HCT116 (cell line): Measurements from ENCODE around the gene TRAK1. TPM values are rescaled to one million over a fixed set of nuclear protein-coding genes. Genes with fewer than 3 reads are reported as not detected.

Experiments
- ATAC-seq: fragments of 200-7000 bp; cut with Tn5 transposase; 2 replicates; pipeline ENCODE4 v1.9.1; 2020; ENCODE audit warnings: mild to moderate bottlenecking, moderate library complexity
- BruUV-seq: library from RNA; stranded (reverse); fragments of 400-500 nt; replicated peaks from 2 replicates; lab custom pipeline; 2021; lab: Mats Ljungman, UMichigan
- CTCF ChIA-PET: fragments of 300-600 bp; sonication (Branson Sonifier 250); formaldehyde crosslinking; loops from one replicate; lab custom pipeline; 2021; ENCODE audit warnings: antibody characterized with exemption; lab: Charles Lee
- POLR2A ChIA-PET: fragments of 300-600, 350-600 bp; sonication (Branson Sonifier 250); formaldehyde crosslinking; loops from one replicate; lab custom pipeline; 2021; ENCODE audit warnings: antibody characterized with exemption; lab: Charles Lee
- RAD21 ChIA-PET, 2 experiments: fragments of 300-600 bp; sonication (Branson Sonifier 250); formaldehyde crosslinking; loops; one replicate each; lab custom pipeline; 2023; ENCODE audit warnings: low total read pairs in 2 of 2; ENCODE audit not compliant: uncharacterized antibody in 2 of 2, unreplicated experiment in 2 of 2, low non-redundant PET in 1 of 2; lab: Charles Lee
- DNase-seq: peaks from one replicate; pipeline ENCODE4 v3.0.0-alpha.2; 2010; ENCODE audit warnings: low read depth, low spot score
- H2AFZ ChIP-seq: fragments of 200-600 bp; shearing (Covaris generic), sonication (generic); 2 replicates; pipeline ENCODE4 v1.6.1; 2017; ENCODE audit warnings: low read depth, mixed run types, mixed read lengths, antibody characterized with exemption, low read length; ENCODE audit not compliant: poor library complexity, severe bottlenecking
- H3K27ac ChIP-seq: 2 replicates; pipeline ENCODE4 v1.5.1; 2012; ENCODE audit warnings: low read depth, low read length
- H3K27me3 ChIP-seq: fragments of 200-600 bp; sonication (generic); 2 replicates; pipeline ENCODE4 v1.6.1; 2016; ENCODE audit warnings: mixed run types, low read length, mixed read lengths; ENCODE audit not compliant: insufficient read depth
- H3K36me3 ChIP-seq, 2 experiments: fragments of 200-500 bp in 1 of 2; fragments of 200-600 bp in 1 of 2; sonication (Bioruptor generic) in 1 of 2; sonication (generic) in 1 of 2; 2 replicates each; pipeline versions ENCODE4 v1.5.1 to v1.6.1; 2014 to 2016; ENCODE audit warnings: low read length in 2 of 2, inconsistent platforms in 1 of 2, mixed read lengths in 1 of 2, mixed run types in 1 of 2; ENCODE audit not compliant: insufficient read depth in 2 of 2, control insufficient read depth in 1 of 2
- H3K4me1 ChIP-seq, 2 experiments: fragments of 200-600 bp in 1 of 2; sonication (generic) in 1 of 2; 2 replicates each; pipeline versions ENCODE4 v1.5.1 to v1.6.1; 2012 to 2017; ENCODE audit warnings: low read length in 2 of 2, inconsistent platforms in 1 of 2, mild to moderate bottlenecking in 1 of 2, mixed read lengths in 1 of 2, mixed run types in 1 of 2, moderate library complexity in 1 of 2; ENCODE audit not compliant: insufficient read depth in 2 of 2, control insufficient read depth in 1 of 2
- H3K4me2 ChIP-seq: fragments of 200-600 bp; sonication (generic); 2 replicates; pipeline ENCODE4 v1.6.1; 2017; ENCODE audit warnings: mixed run types, low read length, mixed read lengths
- H3K4me3 ChIP-seq, 2 experiments: fragments of 200-600 bp in 1 of 2; sonication (generic) in 1 of 2; replicated peaks in 1 of 2; 2 replicates each; pipeline ENCODE4 v1.5.1; 2011 to 2016; ENCODE audit warnings: low read length in 2 of 2, control low read depth in 1 of 2, low read depth in 1 of 2, mild to moderate bottlenecking in 1 of 2, mixed read lengths in 1 of 2, mixed run types in 1 of 2
- H3K79me2 ChIP-seq: fragments of 200-600 bp; sonication (generic); 2 replicates; pipeline ENCODE4 v1.6.1; 2017; ENCODE audit warnings: mild to moderate bottlenecking, mixed run types, low read length, moderate library complexity, mixed read lengths; ENCODE audit not compliant: insufficient read depth
- H3K9ac ChIP-seq: fragments of 200-600 bp; sonication (generic); 2 replicates; pipeline ENCODE4 v1.6.1; 2016; ENCODE audit warnings: low read length, mixed read lengths
- H3K9me2 ChIP-seq: fragments of 200-600 bp; sonication (generic), shearing (Covaris generic); 2 replicates; pipeline ENCODE4 v1.6.1; 2017; ENCODE audit warnings: mixed run types, mild to moderate bottlenecking, moderate library complexity; ENCODE audit not compliant: insufficient read depth
- H3K9me3 ChIP-seq, 2 experiments: fragments of 200-500 bp in 1 of 2; fragments of 200-600 bp in 1 of 2; sonication (Bioruptor generic) in 1 of 2; sonication (generic) in 1 of 2; 2 replicates each; pipeline ENCODE4 v1.6.1; 2014 to 2017; ENCODE audit warnings: low read length in 2 of 2, mixed read lengths in 2 of 2, inconsistent platforms in 1 of 2, low read depth in 1 of 2, mild to moderate bottlenecking in 1 of 2, mixed run types in 1 of 2, moderate library complexity in 1 of 2; ENCODE audit not compliant: control insufficient read depth in 1 of 2, insufficient read depth in 1 of 2
- H4K20me1 ChIP-seq: fragments of 200-600 bp; sonication (generic), shearing (Covaris generic); 2 replicates; pipeline ENCODE4 v1.6.1; 2017; ENCODE audit warnings: mixed run types, mild to moderate bottlenecking, moderate library complexity; ENCODE audit not compliant: insufficient read depth
- ELF1 ChIP-seq: IDR thresholded peaks from 2 replicates; pipeline ENCODE4 v1.6.1; 2012; ENCODE audit warnings: low read depth, borderline replicate concordance
- EZH2 ChIP-seq: fragments of 200-600 bp; sonication (generic); IDR thresholded peaks from 2 replicates; pipeline ENCODE4 v1.6.1; 2017; ENCODE audit warnings: antibody characterized with exemption, mixed run types
- POLR2AphosphoS5 ChIP-seq: IDR thresholded peaks from 2 replicates; pipeline ENCODE4 v1.6.1; 2011; ENCODE audit warnings: mild to moderate bottlenecking, low read depth, low read length, moderate library complexity
- SIN3A ChIP-seq: IDR thresholded peaks from 2 replicates; pipeline ENCODE4 v1.6.1; 2012; ENCODE audit warnings: low read depth
- SRF ChIP-seq: IDR thresholded peaks from 2 replicates; pipeline ENCODE4 v1.6.1; 2012; ENCODE audit warnings: low read depth
- YY1 ChIP-seq: IDR thresholded peaks from 2 replicates; pipeline ENCODE4 v1.6.1; 2011; ENCODE audit warnings: low read length, low read depth, moderate library complexity, mild to moderate bottlenecking; ENCODE audit not compliant: insufficient replicate concordance; ENCODE audit errors: extremely low read depth
- intact Hi-C: fragments of 100-400 bp; cut with micrococcal nuclease; formaldehyde crosslinking; loops from 2 replicates; pipeline ENCODE4 v1.10.0; 2022
- total RNA-seq: library from RNA; stranded (reverse); gene quantifications from one replicate; pipeline ENCODE4 v1.2.1, GENCODE V29; 2021; ENCODE audit not compliant: unreplicated experiment
- TF ChIP-seq, protein P1 (sequence below): IDR thresholded peaks from 2 replicates; pipeline ENCODE4 v1.6.1; 2012

Gene TRAK1
- total RNA-seq, 1 experiment from 2014 or later, result 25.9 TPM

DNA sequence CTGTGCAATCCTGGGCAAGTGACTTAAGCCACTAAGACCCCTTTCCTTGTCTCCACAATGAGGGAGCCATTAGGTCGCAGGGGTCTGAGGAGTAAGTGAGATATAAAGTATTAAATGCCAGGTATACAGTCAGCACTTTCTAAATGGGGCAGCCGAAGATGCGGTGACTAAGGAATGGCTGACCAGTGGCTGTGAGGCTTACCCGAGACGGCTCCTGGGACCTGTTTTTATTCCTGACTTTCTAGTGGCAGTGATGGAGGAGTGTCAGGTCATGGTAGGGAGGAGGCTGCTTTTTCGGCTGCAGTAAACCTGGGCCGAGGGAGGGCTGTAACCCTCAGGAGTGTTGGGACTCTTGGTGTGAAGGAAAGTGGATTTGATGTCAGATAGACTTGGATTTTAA is 52.3 kb downstream of the TRAK1 start:
- Histone ChIP-seq H3K79me2 (peaks cover 8% of the 10 kb centered on the region), H3K4me3 (no peak overlapping the region), H3K4me2 (no peak overlapping the region), H3K27ac (no peak overlapping the region), H4K20me1 (no peaks in the 10 kb centered on the region), H3K9me2 (no peaks in the 10 kb centered on the region; the same call in 1 of the 2 replicates), H3K36me3 (no peaks in the 10 kb centered on the region), H3K4me1 (peaks cover 0 to under 1% of the 10 kb centered on the region in 2 experiments; a peak in 1 of 4 replicates), H3K9ac (no peak overlapping the region), H3K27me3 (no peaks in the 10 kb centered on the region), H2AFZ (no peak overlapping the region), H3K9me3 (no peaks in the 10 kb centered on the region)
- DNase-seq, result no peak
- intact Hi-C loops, result no loop called here
- ATAC-seq, result no peak
- ChIA-PET CTCF (interaction anchor here (1.3 kb wide), 1 partner anchor 48 kb away, joined by 4 read pairs; no protein-coding TSS in a partner anchor), RAD21 (no interaction called here), POLR2A (no interaction called here)
- no TSS peak for BruUV-seq
- TF ChIP-seq SIN3A, result no peak
- no peak for TF ChIP-seq EZH2
- TF ChIP-seq SRF, result no peak
- TF ChIP-seq YY1, result no peak
- no peak for TF ChIP-seq POLR2AphosphoS5
- no peak for TF ChIP-seq ELF1

DNA sequence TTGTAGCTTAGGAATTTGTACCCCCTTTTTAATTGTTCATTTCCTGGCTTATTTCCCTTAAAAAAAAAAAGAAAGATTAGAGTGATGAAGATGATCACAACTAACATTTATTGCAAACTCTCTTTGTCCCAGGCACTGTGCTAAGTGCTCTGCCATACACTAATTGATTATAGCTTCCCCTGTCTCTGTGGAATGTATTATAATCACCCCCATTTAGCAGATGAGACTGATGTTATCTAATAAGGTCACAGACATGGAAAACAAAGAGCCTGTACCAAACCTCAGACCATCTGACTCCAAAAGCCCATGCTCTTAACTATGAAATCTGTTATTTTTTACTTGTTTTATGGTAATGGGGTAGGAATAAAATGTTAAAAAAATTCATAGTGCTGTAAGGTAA is 53.1 kb downstream of the TRAK1 start:
- H3K9me2 ChIP-seq, result no peaks in the 10 kb centered on the region; the same call in 1 of the 2 replicates
- no peak overlapping the region for H2AFZ ChIP-seq
- RAD21 ChIA-PET, result no interaction called here
- POLR2A ChIA-PET, result no interaction called here
- H3K9ac ChIP-seq, result no peak overlapping the region
- no peaks in the 10 kb centered on the region for H3K36me3 ChIP-seq
- BruUV-seq, result no TSS peak
- H4K20me1 ChIP-seq, result no peaks in the 10 kb centered on the region
- CTCF ChIA-PET, result interaction anchor here (1.3 kb wide), 1 partner anchor 47 kb away, joined by 4 read pairs; no protein-coding TSS in a partner anchor
- intact Hi-C loops, result no loop called here
- TF ChIP-seq SRF (no peak), SIN3A (no peak)
- TF ChIP-seq, protein P1, sequence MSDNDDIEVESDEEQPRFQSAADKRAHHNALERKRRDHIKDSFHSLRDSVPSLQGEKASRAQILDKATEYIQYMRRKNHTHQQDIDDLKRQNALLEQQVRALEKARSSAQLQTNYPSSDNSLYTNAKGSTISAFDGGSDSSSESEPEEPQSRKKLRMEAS, result no peak
- TF ChIP-seq, all 23 proteins: peak for 0
- ATAC-seq (no peak), DNase-seq (no peak)
- Histone ChIP-seq H3K4me2 (no peak overlapping the region), H3K4me1 (peaks cover 1 to 8% of the 10 kb centered on the region in 2 experiments; a peak in 3 of 4 replicates), H3K27me3 (no peaks in the 10 kb centered on the region), H3K27ac (no peak overlapping the region), H3K79me2 (peaks cover 6% of the 10 kb centered on the region; the same call in 1 of the 2 replicates), H3K9me3 (no peaks in the 10 kb centered on the region), H3K4me3 (no peak overlapping the region)
